Measurements from ENCODE around the gene SCN4A. TPM values are rescaled to one million over a fixed set of nuclear protein-coding genes. Genes with fewer than 3 reads are reported as not detected.
"Not testable (repeated sequence)": the region's sequence is repeated elsewhere in the genome, so short reads cannot be mapped to it uniquely, and the experiment has no call there.

The SCN4A gene
- total and polyA plus RNA-seq, 8 donors: 0.05 to 0.88 (median 0.58) TPM

- H3K4me1 ChIP-seq: peaks cover 29 to 45% of the 10 kb centered on the region in 2 donors
- H3K4me3 ChIP-seq: no peak overlapping the region
- no peak for DNase-seq
- peak overlapping the region; percentile 57 to 77 for H3K27ac ChIP-seq
- peak; percentile 11 for ATAC-seq
- H3K9me3 ChIP-seq: peaks cover 0 to 9% of the 10 kb centered on the region in 2 donors
- intact Hi-C loops (cut with DNase I): loop anchor here in 1 of 2 donors (10.0 kb wide), 1 partner anchor 59 kb away; no protein-coding TSS in a partner anchor
- no peaks in the 10 kb centered on the region for H3K27me3 ChIP-seq
- no peaks in the 10 kb centered on the region for H3K36me3 ChIP-seq
- TF ChIP-seq, protein P1, sequence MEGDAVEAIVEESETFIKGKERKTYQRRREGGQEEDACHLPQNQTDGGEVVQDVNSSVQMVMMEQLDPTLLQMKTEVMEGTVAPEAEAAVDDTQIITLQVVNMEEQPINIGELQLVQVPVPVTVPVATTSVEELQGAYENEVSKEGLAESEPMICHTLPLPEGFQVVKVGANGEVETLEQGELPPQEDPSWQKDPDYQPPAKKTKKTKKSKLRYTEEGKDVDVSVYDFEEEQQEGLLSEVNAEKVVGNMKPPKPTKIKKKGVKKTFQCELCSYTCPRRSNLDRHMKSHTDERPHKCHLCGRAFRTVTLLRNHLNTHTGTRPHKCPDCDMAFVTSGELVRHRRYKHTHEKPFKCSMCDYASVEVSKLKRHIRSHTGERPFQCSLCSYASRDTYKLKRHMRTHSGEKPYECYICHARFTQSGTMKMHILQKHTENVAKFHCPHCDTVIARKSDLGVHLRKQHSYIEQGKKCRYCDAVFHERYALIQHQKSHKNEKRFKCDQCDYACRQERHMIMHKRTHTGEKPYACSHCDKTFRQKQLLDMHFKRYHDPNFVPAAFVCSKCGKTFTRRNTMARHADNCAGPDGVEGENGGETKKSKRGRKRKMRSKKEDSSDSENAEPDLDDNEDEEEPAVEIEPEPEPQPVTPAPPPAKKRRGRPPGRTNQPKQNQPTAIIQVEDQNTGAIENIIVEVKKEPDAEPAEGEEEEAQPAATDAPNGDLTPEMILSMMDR (IDR thresholded peaks at IDR 0.05): no peak
Measured at GRCh38 chr17:63983320-63983719, 10.6 kb upstream of the SCN4A start.

- H3K9me3 ChIP-seq, H3K36me3 ChIP-seq, DNase-seq, ATAC-seq, H3K27me3 ChIP-seq, H3K4me3 ChIP-seq: not testable (repeated sequence)
- intact Hi-C loops (cut with DNase I): loop anchor here in 1 of 2 donors (10.0 kb wide), 1 partner anchor 58 kb away; no protein-coding TSS in a partner anchor
- peak overlapping the region; percentile 39 to 57 for H3K27ac ChIP-seq
- peaks cover 29 to 45% of the 10 kb centered on the region in 2 donors for H3K4me1 ChIP-seq
Measured at GRCh38 chr17:63982641-63983040, 9.9 kb upstream of the SCN4A start.

- intact Hi-C loops (cut with DNase I): no loop called here
- H3K36me3 ChIP-seq: no peaks in the 10 kb centered on the region
- no peak overlapping the region for H3K4me3 ChIP-seq
- TF ChIP-seq, protein P1 (IDR thresholded peaks at IDR 0.05): no peak
- DNase-seq (no peak), ATAC-seq (no peak)
- peaks cover 0 to 9% of the 10 kb centered on the region in 2 donors for H3K9me3 ChIP-seq
- peaks cover 3 to 8% of the 10 kb centered on the region in 2 donors for H3K4me1 ChIP-seq
- no peak overlapping the region for H3K27ac ChIP-seq
- no peaks in the 10 kb centered on the region for H3K27me3 ChIP-seq
Measured at GRCh38 chr17:63978272-63979200, 5.8 kb upstream of the SCN4A start.

GRCh38 chr17:63976702-63977101 lies 4.0 kb upstream of the SCN4A start:
- Histone ChIP-seq H3K4me1 (no peaks in the 10 kb centered on the region), H3K4me3 (no peak overlapping the region), H3K9me3 (peaks cover 0 to 2% of the 10 kb centered on the region in 2 donors), H3K27ac (no peak overlapping the region), H3K36me3 (no peaks in the 10 kb centered on the region), H3K27me3 (no peaks in the 10 kb centered on the region)
- intact Hi-C loops (cut with DNase I): no loop called here
- TF ChIP-seq, protein P1 (IDR thresholded peaks at IDR 0.05): no peak
- no peak for DNase-seq
- ATAC-seq: no peak

GRCh38 chr17:63975541-63976092 lies 2.9 kb upstream of the SCN4A start:
- no peaks in the 10 kb centered on the region for H3K36me3 ChIP-seq
- H3K4me1 ChIP-seq: no peaks in the 10 kb centered on the region
- H3K27ac ChIP-seq: no peak overlapping the region
- ATAC-seq (no peak), DNase-seq (no peak)
- TF ChIP-seq, protein P1 (IDR thresholded peaks at IDR 0.05): no peak
- intact Hi-C loops (cut with DNase I): no loop called here
- no peak overlapping the region for H3K4me3 ChIP-seq
- H3K9me3 ChIP-seq: no peaks in the 10 kb centered on the region
- H3K27me3 ChIP-seq: no peaks in the 10 kb centered on the region

All from left lung (tissue), 10 donors.